K562 (cell line): ENCODE measurements around the gene SSU72. TPM values are rescaled to one million over a fixed set of nuclear protein-coding genes. Genes with fewer than 3 reads are reported as not detected.

Source experiments
- ATAC-seq: fragments of 200-7000 bp; cut with Tn5 transposase; 3 replicates; pipeline ENCODE4 v1.9.1; 2020; ENCODE audit warnings: moderate library complexity
- BruUV-seq: library from RNA; stranded (reverse); fragments of 400-500 nt; replicated peaks from 2 replicates; lab custom pipeline; 2021; lab: Mats Ljungman, UMichigan
- CTCF ChIA-PET: fragments of 300-600 bp; formaldehyde crosslinking; extraction: SDS; loops from one replicate; lab custom pipeline; 2021; ENCODE audit warnings: low intra/inter-chr PET ratio; lab: Yijun Ruan, JAX
- POLR2A ChIA-PET: fragments of 300-600, 350-650 bp; sonication (Branson Sonifier 250); formaldehyde crosslinking; extraction: SDS; loops from one replicate; lab custom pipeline; 2021; ENCODE audit warnings: antibody characterized with exemption, inconsistent platforms; lab: Yijun Ruan, JAX
- DNase-seq, 4 experiments: peaks; one replicate each; pipeline versions ENCODE4 v3.0.0 to v3.0.0-alpha.2; 2011 to 2018; ENCODE audit warnings: low spot score in 3 of 4, mixed read lengths in 3 of 4; ENCODE audit errors: extremely low read depth in 1 of 4
- FAIRE-seq: peaks from 2 replicates; lab custom pipeline; 2011; peaks lifted over from hg19 to GRCh38; lab: Jason Lieb, UNC
- H2AFZ ChIP-seq: 2 replicates; pipeline ENCODE4 v1.6.0; 2011; ENCODE audit warnings: low read depth, low read length, control low read depth, inconsistent platforms
- H3K27ac ChIP-seq: fragments of 200-600 bp; 3 replicates; pipeline ENCODE4 v1.8.0; 2011; ENCODE audit warnings: low read depth, mild to moderate bottlenecking, control low read depth, inconsistent platforms, low read length, moderate library complexity, mixed read lengths; ENCODE audit errors: extremely low read depth
- H3K27me3 ChIP-seq, 2 experiments: fragments of 300-600 bp in 1 of 2; 2 replicates in 1 of 2; 3 replicates in 1 of 2; pipeline versions ENCODE4 v1.6.0 to v1.8.0; 2011; ENCODE audit warnings: inconsistent platforms in 2 of 2, low read length in 2 of 2, mild to moderate bottlenecking in 1 of 2, mixed read lengths in 1 of 2, moderate library complexity in 1 of 2; ENCODE audit not compliant: control insufficient read depth in 2 of 2, insufficient read depth in 2 of 2
- H3K36me3 ChIP-seq: fragments of 300-600 bp; 3 replicates; pipeline ENCODE4 v1.8.0; 2011; ENCODE audit warnings: mild to moderate bottlenecking, low read length, inconsistent platforms; ENCODE audit not compliant: control insufficient read depth, insufficient read depth
- H3K4me1 ChIP-seq, 2 experiments: fragments of 200-600 bp in 1 of 2; replicated peaks in 1 of 2; 2 replicates in 1 of 2; 3 replicates in 1 of 2; pipeline versions ENCODE4 v1.5.1 to v1.8.0; 2011; ENCODE audit warnings: inconsistent platforms in 2 of 2, low read length in 2 of 2, mild to moderate bottlenecking in 1 of 2, mixed read lengths in 1 of 2, moderate library complexity in 1 of 2; ENCODE audit not compliant: control insufficient read depth in 2 of 2, insufficient read depth in 2 of 2
- H3K4me2 ChIP-seq: 2 replicates; pipeline ENCODE4 v1.6.1; 2011; ENCODE audit warnings: low read length, control low read depth, inconsistent platforms, mixed read lengths; ENCODE audit not compliant: insufficient read depth
- H3K4me3 ChIP-seq: fragments of 200-600 bp; sonication (generic), shearing (Covaris generic); 2 replicates; pipeline ENCODE4 v1.5.1; 2016; ENCODE audit warnings: control low read depth, inconsistent platforms
- H3K79me2 ChIP-seq: fragments of 200-600 bp; 3 replicates; pipeline ENCODE4 v1.8.0; 2011; ENCODE audit warnings: low read length, inconsistent platforms; ENCODE audit not compliant: control insufficient read depth, insufficient read depth
- H3K9ac ChIP-seq, 2 experiments: 2 replicates each; pipeline versions ENCODE4 v1.6.0 to v1.6.1; 2011; ENCODE audit warnings: low read depth in 2 of 2, low read length in 2 of 2, control low read depth in 1 of 2, inconsistent platforms in 1 of 2, mild to moderate bottlenecking in 1 of 2, mixed read lengths in 1 of 2; ENCODE audit not compliant: insufficient read depth in 1 of 2
- H3K9me1 ChIP-seq: one replicate; pipeline ENCODE4 v1.6.0; 2011; ENCODE audit warnings: inconsistent platforms, mild to moderate bottlenecking, low read length, moderate library complexity; ENCODE audit not compliant: control insufficient read depth, insufficient read depth
- H3K9me3 ChIP-seq: replicated peaks from 2 replicates; pipeline ENCODE4 v1.5.1; 2011; ENCODE audit warnings: low read depth, low read length, inconsistent platforms; ENCODE audit not compliant: control insufficient read depth, insufficient read depth
- H4K20me1 ChIP-seq: replicated peaks from 2 replicates; pipeline ENCODE4 v1.6.1; 2011; ENCODE audit warnings: low read length, inconsistent platforms, mixed read lengths; ENCODE audit not compliant: control insufficient read depth, insufficient read depth
- CTBP1 ChIP-seq: fragments of 450-650 bp; IDR thresholded peaks from 2 replicates; pipeline ENCODE4 v1.6.1; 2016; ENCODE audit warnings: borderline replicate concordance
- ERF ChIP-seq: fragments of 450-650 bp; formaldehyde crosslinking; IDR thresholded peaks from 2 replicates; pipeline ENCODE4 v1.4.0; 2020; ENCODE audit warnings: mild to moderate bottlenecking, mixed read lengths
- ETV5 ChIP-seq: sonication (generic); formaldehyde crosslinking; IDR thresholded peaks from 2 replicates; pipeline ENCODE4 v1.4.0; 2020; ENCODE audit warnings: low read depth, mild to moderate bottlenecking, missing genetic modification reagents
- FOSL1 ChIP-seq: fragments of 200-800 bp; sonication (Bioruptor generic); conservative IDR thresholded peaks from 2 replicates; pipeline ENCODE4 v1.6.1; 2016; ENCODE audit warnings: missing genetic modification characterization, missing compliant biosample characterization
- KLF1 ChIP-seq: fragments of 450-650 bp; IDR thresholded peaks from 2 replicates; pipeline ENCODE4 v1.6.1; 2016; ENCODE audit warnings: missing genetic modification characterization, missing compliant biosample characterization
- MECOM ChIP-seq: fragments of 250-450 bp; sonication (Bioruptor Pico); IDR thresholded peaks from 2 replicates; pipeline ENCODE4 v1.8.0; 2022; ENCODE audit warnings: inconsistent platforms
- MTA3 ChIP-seq: fragments of 450-650 bp; formaldehyde crosslinking; IDR thresholded peaks from 2 replicates; pipeline ENCODE4 v1.6.1; 2017; ENCODE audit warnings: mild to moderate bottlenecking, borderline replicate concordance
- NCOA2 ChIP-seq, 2 experiments: fragments of 450-650 bp; IDR thresholded peaks; 2 replicates each; pipeline ENCODE4 v1.6.1; 2018; ENCODE audit warnings: mild to moderate bottlenecking in 2 of 2, moderate library complexity in 1 of 2; ENCODE audit not compliant: partially characterized antibody in 2 of 2
- PRMT5 ChIP-seq: sonication (generic); formaldehyde crosslinking; IDR thresholded peaks from 2 replicates; pipeline ENCODE4 v1.5.0; 2020; ENCODE audit warnings: missing genetic modification reagents
- RBFOX2 ChIP-seq: fragments of 200-400 bp; formaldehyde crosslinking; IDR thresholded peaks from 2 replicates; pipeline ENCODE4 v1.6.1; 2017; ENCODE audit warnings: low read depth, mild to moderate bottlenecking, low read length, moderate library complexity
- TCF7L2 ChIP-seq: fragments of 150-350 bp; IDR thresholded peaks from 2 replicates; pipeline ENCODE4 v1.6.1; 2016; ENCODE audit warnings: low read depth, mild to moderate bottlenecking, low read length, moderate library complexity
- THRAP3 ChIP-seq: fragments of 450-650 bp; IDR thresholded peaks from 2 replicates; pipeline ENCODE4 v1.6.1; 2016; ENCODE audit warnings: mild to moderate bottlenecking, inconsistent platforms, borderline replicate concordance
- ZKSCAN3 ChIP-seq: fragments of 250-450 bp; sonication (Bioruptor Pico); IDR thresholded peaks from 2 replicates; pipeline ENCODE4 v1.4.0; 2020
- WGBS: fragments of 100-300 bp; shearing (Covaris generic); methylation state at CpG from one replicate; pipeline ENCODE4 v1.1.6; 2016; ENCODE audit warnings: low coverage, mixed read lengths; ENCODE audit not compliant: insufficient coverage; ENCODE audit errors: missing lambda C conversion rate; 5-methylcytosine and 5-hydroxymethylcytosine counted together
- in situ Hi-C: fragments of 300-500 bp; cut with MboI; formaldehyde crosslinking; loops from 4 replicates; pipeline ENCODE4 v1.15.0; 2018; ENCODE audit warnings: inconsistent platforms, mixed read lengths
- intact Hi-C: fragments of 100-400 bp; cut with micrococcal nuclease; formaldehyde crosslinking; loops from 2 replicates; pipeline ENCODE4 v1.14.2; 2022
- polyA plus RNA-seq, 8 experiments: library from polyadenylated mRNA; depleted of rRNA in 4 of 8; stranded (reverse) in 5 of 8; unstranded in 3 of 8; fragments of >200 nt; fragmentation: Nextera tagmentation in 2 of 8; fragmentation: Illumina TruSeq in 1 of 8; extraction: Ambion mirVana in 2 of 8; extraction: Trizol in 1 of 8; gene quantifications; 2 replicates each; pipeline versions ENCODE4 v1.2.1 to v1.2.3, GENCODE V29; 2011 to 2014; ENCODE audit warnings: inconsistent platforms in 1 of 8, missing spikeins in 1 of 8
- total RNA-seq, 7 experiments: library from RNA; depleted of rRNA in 6 of 7; stranded (reverse); fragments of >200 nt in 6 of 7; fragmentation: Illumina TruSeq in 2 of 7; extraction: Trizol in 2 of 7; gene quantifications; 2 replicates each; pipeline versions ENCODE4 v1.2.1 to v1.2.3, GENCODE V29; 2011 to 2021; ENCODE audit warnings: low replicate concordance in 1 of 7
- TF ChIP-seq, protein P1 (sequence below): sonication (generic); formaldehyde crosslinking; IDR thresholded peaks from 2 replicates; pipeline ENCODE4 v1.9.0; 2022; ENCODE audit warnings: mild to moderate bottlenecking, missing genetic modification reagents
- TF ChIP-seq, protein P2 (sequence below): sonication (generic); formaldehyde crosslinking; IDR thresholded peaks from 2 replicates; pipeline ENCODE4 v1.8.0; 2022; ENCODE audit warnings: mild to moderate bottlenecking, missing genetic modification reagents
- TF ChIP-seq, protein P3 (sequence below): fragments of 250-450 bp; sonication (Bioruptor Pico); IDR thresholded peaks from 2 replicates; pipeline ENCODE4 v1.8.0; 2021; ENCODE audit warnings: mild to moderate bottlenecking, moderate library complexity
- TF ChIP-seq, protein P4 (sequence below): sonication (generic); formaldehyde crosslinking; IDR thresholded peaks from 2 replicates; pipeline ENCODE4 v1.9.0; 2022; ENCODE audit warnings: mild to moderate bottlenecking, missing genetic modification reagents
- TF ChIP-seq, protein P5 (sequence below): fragments of 250-450 bp; sonication (Bioruptor Pico); IDR thresholded peaks from 2 replicates; pipeline ENCODE4 v1.9.0; 2021; ENCODE audit warnings: mild to moderate bottlenecking
- TF ChIP-seq, protein P6 (sequence below): fragments of 250-450 bp; sonication (Bioruptor Pico); IDR thresholded peaks from 2 replicates; pipeline ENCODE4 v1.4.0; 2020; ENCODE audit warnings: mild to moderate bottlenecking, moderate library complexity

Gene SSU72
- total and polyA plus RNA-seq, 9 of the 15 experiments (the other 6 are each of a cell fraction or from before 2014, with no cell fraction given) = 70.8 to 201 (median 94.6) TPM

DNA sequence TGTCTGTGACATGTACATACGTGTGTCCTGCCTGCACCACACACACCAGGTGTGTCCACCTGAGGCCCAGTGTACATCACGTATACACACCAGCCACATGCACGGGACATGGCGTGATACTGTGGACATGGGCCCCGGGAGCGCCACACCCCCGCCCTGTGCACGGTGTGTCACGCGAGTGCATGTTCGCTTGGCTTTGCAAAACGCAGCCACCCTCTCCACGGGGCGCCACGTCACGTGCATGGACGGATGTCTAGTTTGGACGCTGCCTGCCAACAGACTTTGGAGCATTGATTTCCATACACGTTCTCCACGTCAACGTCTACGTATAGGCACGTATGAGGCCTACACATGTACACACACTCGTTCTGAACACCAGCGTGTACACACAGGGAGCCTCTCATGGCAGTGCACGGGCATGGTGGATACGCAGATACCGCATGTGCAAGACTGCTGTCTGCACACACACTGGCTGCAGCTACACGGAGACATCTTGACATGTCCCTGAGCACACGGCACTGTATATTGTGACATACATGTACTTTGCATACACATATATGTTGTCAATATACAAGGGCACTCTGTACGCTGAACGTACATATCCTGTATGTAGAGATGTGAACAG, 36.9 kb downstream of the SSU72 start:
- Histone ChIP-seq H3K9me1 (no peaks in the 10 kb centered on the region), H3K4me2 (no peak overlapping the region), H4K20me1 (no peaks in the 10 kb centered on the region), H3K27me3 (no peaks in the 10 kb centered on the region), H3K4me1 (peaks cover 0 to 48% of the 10 kb centered on the region in 2 experiments; a peak in 2 of 5 replicates), H3K9ac (no peak overlapping the region), H3K36me3 (peaks cover 51% of the 10 kb centered on the region), H3K79me2 (no peaks in the 10 kb centered on the region), H2AFZ (no peak overlapping the region), H3K9me3 (no peaks in the 10 kb centered on the region; the same call in 1 of the 2 replicates), H3K4me3 (no peak overlapping the region), H3K27ac (no peak overlapping the region; the same call in 2 of the 3 replicates)
- ATAC-seq = no peak
- BruUV-seq = no TSS peak
- intact Hi-C loops (no loop called here), in situ Hi-C loops (no loop called here)
- no peak for DNase-seq
- 94% methylated on average over 32 of the region's 32 CpGs for WGBS
- ChIA-PET CTCF (no interaction called here), POLR2A (no interaction called here)
- no peak for FAIRE-seq
- TF ChIP-seq, protein P1, sequence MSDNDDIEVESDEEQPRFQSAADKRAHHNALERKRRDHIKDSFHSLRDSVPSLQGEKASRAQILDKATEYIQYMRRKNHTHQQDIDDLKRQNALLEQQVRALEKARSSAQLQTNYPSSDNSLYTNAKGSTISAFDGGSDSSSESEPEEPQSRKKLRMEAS (CRISPR knock-in tag) = peak; percentile 38; the same call in 1 of the 2 replicates
- TF ChIP-seq ERF (CRISPR knock-in tag) (no peak), NCOA2 (IDR thresholded peaks at IDR 0.05; ENCODE audit: partially characterized antibody in 2 of 2) (no peak), MECOM (CRISPR knock-in tag) (no peak), ETV5 (CRISPR knock-in tag) (no peak), RBFOX2 (no peak), FOSL1 (tag) (no peak), PRMT5 (CRISPR knock-in tag) (0 out of 2 replicates have a peak, but pooled peaks have one; percentile 30), ZKSCAN3 (CRISPR knock-in tag) (no peak), CTBP1 (no peak), THRAP3 (no peak), KLF1 (no peak), MTA3 (no peak), TCF7L2 (no peak)
- TF ChIP-seq, protein P2, sequence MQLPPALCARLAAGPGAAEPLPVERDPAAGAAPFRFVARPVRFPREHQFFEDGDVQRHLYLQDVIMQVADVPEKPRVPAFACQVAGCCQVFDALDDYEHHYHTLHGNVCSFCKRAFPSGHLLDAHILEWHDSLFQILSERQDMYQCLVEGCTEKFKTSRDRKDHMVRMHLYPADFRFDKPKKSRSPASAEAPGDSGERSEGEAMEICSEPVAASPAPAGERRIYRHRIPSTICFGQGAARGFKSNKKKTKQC (CRISPR knock-in tag) = 0 out of 2 replicates have a peak, but pooled peaks have one; percentile 41
- TF ChIP-seq, protein P3, sequence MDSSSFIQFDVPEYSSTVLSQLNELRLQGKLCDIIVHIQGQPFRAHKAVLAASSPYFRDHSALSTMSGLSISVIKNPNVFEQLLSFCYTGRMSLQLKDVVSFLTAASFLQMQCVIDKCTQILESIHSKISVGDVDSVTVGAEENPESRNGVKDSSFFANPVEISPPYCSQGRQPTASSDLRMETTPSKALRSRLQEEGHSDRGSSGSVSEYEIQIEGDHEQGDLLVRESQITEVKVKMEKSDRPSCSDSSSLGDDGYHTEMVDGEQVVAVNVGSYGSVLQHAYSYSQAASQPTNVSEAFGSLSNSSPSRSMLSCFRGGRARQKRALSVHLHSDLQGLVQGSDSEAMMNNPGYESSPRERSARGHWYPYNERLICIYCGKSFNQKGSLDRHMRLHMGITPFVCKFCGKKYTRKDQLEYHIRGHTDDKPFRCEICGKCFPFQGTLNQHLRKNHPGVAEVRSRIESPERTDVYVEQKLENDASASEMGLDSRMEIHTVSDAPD (CRISPR knock-in tag) = no peak
- TF ChIP-seq, protein P4, sequence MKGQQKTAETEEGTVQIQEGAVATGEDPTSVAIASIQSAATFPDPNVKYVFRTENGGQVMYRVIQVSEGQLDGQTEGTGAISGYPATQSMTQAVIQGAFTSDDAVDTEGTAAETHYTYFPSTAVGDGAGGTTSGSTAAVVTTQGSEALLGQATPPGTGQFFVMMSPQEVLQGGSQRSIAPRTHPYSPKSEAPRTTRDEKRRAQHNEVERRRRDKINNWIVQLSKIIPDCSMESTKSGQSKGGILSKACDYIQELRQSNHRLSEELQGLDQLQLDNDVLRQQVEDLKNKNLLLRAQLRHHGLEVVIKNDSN (CRISPR knock-in tag) = 0 out of 2 replicates have a peak, but pooled peaks have one; percentile 17
- TF ChIP-seq, protein P5, sequence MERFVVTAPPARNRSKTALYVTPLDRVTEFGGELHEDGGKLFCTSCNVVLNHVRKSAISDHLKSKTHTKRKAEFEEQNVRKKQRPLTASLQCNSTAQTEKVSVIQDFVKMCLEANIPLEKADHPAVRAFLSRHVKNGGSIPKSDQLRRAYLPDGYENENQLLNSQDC = no peak
- TF ChIP-seq, protein P6, sequence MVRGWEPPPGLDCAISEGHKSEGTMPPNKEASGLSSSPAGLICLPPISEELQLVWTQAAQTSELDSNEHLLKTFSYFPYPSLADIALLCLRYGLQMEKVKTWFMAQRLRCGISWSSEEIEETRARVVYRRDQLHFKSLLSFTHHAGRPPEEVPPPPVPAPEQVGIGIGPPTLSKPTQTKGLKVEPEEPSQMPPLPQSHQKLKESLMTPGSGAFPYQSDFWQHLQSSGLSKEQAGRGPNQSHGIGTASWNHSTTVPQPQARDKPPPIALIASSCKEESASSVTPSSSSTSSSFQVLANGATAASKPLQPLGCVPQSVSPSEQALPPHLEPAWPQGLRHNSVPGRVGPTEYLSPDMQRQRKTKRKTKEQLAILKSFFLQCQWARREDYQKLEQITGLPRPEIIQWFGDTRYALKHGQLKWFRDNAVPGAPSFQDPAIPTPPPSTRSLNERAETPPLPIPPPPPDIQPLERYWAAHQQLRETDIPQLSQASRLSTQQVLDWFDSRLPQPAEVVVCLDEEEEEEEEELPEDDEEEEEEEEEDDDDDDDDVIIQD = no peak
